Keratinocyte (primary cell): ENCODE results near the gene CERS1. TPM values are rescaled to one million over a fixed set of nuclear protein-coding genes. Genes with fewer than 3 reads are reported as not detected.

Experiments used
- DNase-seq: peaks from one replicate; pipeline ENCODE4 v3.0.0-alpha.2; 2011; ENCODE audit warnings: low read depth, missing footprints, low spot score
- FAIRE-seq: peaks from 2 replicates; lab custom pipeline; 2011; peaks lifted over from hg19 to GRCh38; lab: Jason Lieb, UNC
- H2AFZ ChIP-seq: 2 replicates; pipeline ENCODE4 v1.6.0; 2012; ENCODE audit warnings: low read length, control low read depth, inconsistent platforms; ENCODE audit not compliant: control insufficient read depth
- H3K27ac ChIP-seq: 2 replicates; pipeline ENCODE4 v1.5.1; 2011; ENCODE audit warnings: low read length; ENCODE audit not compliant: control insufficient read depth, insufficient read depth
- H3K27me3 ChIP-seq: 3 replicates; pipeline ENCODE4 v1.6.0; 2011; ENCODE audit warnings: low read length; ENCODE audit not compliant: control insufficient read depth, insufficient read depth; ENCODE audit errors: extremely low read depth
- H3K36me3 ChIP-seq, 2 experiments: 2 replicates in 1 of 2; 3 replicates in 1 of 2; pipeline ENCODE4 v1.5.1; 2011; ENCODE audit warnings: low read length in 2 of 2, mild to moderate bottlenecking in 1 of 2; ENCODE audit not compliant: control insufficient read depth in 2 of 2, insufficient read depth in 2 of 2; ENCODE audit errors: extremely low read depth in 1 of 2
- H3K4me1 ChIP-seq: 3 replicates; pipeline ENCODE4 v1.5.1; 2011; ENCODE audit warnings: low read length; ENCODE audit not compliant: control insufficient read depth, insufficient read depth; ENCODE audit errors: extremely low read depth
- H3K4me2 ChIP-seq: 3 replicates; pipeline ENCODE4 v1.6.0; 2011; ENCODE audit warnings: low read depth, low read length; ENCODE audit not compliant: control insufficient read depth, insufficient read depth; ENCODE audit errors: extremely low read depth
- H3K4me3 ChIP-seq, 3 experiments: fragments of 200-600 bp in 1 of 3; sonication (generic) in 1 of 3; 2 replicates in 2 of 3; 3 replicates in 1 of 3; pipeline ENCODE4 v1.5.1; 2011 to 2016; ENCODE audit warnings: low read length in 3 of 3, mild to moderate bottlenecking in 3 of 3, control low read depth in 2 of 3, inconsistent platforms in 1 of 3, low read depth in 1 of 3, mixed read lengths in 1 of 3, mixed run types in 1 of 3, moderate library complexity in 1 of 3; ENCODE audit not compliant: control insufficient read depth in 2 of 3, insufficient read depth in 2 of 3; ENCODE audit errors: extremely low read depth in 1 of 3
- H3K79me2 ChIP-seq: 2 replicates; pipeline ENCODE4 v1.6.0; 2012; ENCODE audit warnings: low read length; ENCODE audit not compliant: control insufficient read depth, insufficient read depth
- H3K9ac ChIP-seq: 3 replicates; pipeline ENCODE4 v1.6.0; 2011; ENCODE audit warnings: low read length; ENCODE audit not compliant: control insufficient read depth, insufficient read depth; ENCODE audit errors: extremely low read depth
- H3K9me1 ChIP-seq: 3 replicates; pipeline ENCODE4 v1.6.0; 2011; ENCODE audit warnings: low read length; ENCODE audit not compliant: control insufficient read depth, insufficient read depth; ENCODE audit errors: extremely low read depth
- H3K9me3 ChIP-seq: 2 replicates; pipeline ENCODE4 v1.5.1; 2012; ENCODE audit warnings: low read depth, low read length; ENCODE audit not compliant: control insufficient read depth
- H4K20me1 ChIP-seq: 3 replicates; pipeline ENCODE4 v1.6.0; 2011; ENCODE audit warnings: low read length; ENCODE audit not compliant: control insufficient read depth, insufficient read depth; ENCODE audit errors: extremely low read depth
- CTCF ChIP-seq, 3 experiments: IDR thresholded peaks in 1 of 3; conservative IDR thresholded peaks in 1 of 3; optimal IDR thresholded peaks in 1 of 3; 2 replicates in 2 of 3; 3 replicates in 1 of 3; pipeline versions ENCODE3 to v1.5.1; 2011; ENCODE audit warnings: low read length in 3 of 3, mild to moderate bottlenecking in 3 of 3, moderate library complexity in 2 of 3, control low read depth in 1 of 3, inconsistent platforms in 1 of 3; ENCODE audit not compliant: insufficient read depth in 2 of 3; ENCODE audit errors: extremely low read depth in 1 of 3
- EZH2 ChIP-seq: IDR thresholded peaks from one replicate; pipeline ENCODE4 v1.6.1; 2012; ENCODE audit warnings: inconsistent platforms, mild to moderate bottlenecking, low read length, moderate library complexity
- dilution Hi-C: fragments of 300-500 bp; cut with MboI; formaldehyde crosslinking; loops from one replicate; pipeline ENCODE4 v1.7.0; 2020; ENCODE audit warnings: low sequenced_read_pairs; ENCODE audit not compliant: extremely low pct_ligation_motif_present
- polyA plus RNA-seq, 5 experiments: library from polyadenylated mRNA; depleted of rRNA in 3 of 5; stranded (reverse) in 3 of 5; stranded (forward) in 1 of 5; unstranded in 1 of 5; fragments of >200 nt; gene quantifications; 1 replicate in 1 of 5; 2 replicates in 3 of 5; 3 replicates in 1 of 5; pipeline versions ENCODE4 v1.2.1 to v1.2.3, GENCODE V29; 2011 to 2012; ENCODE audit warnings: missing spikeins in 2 of 5, low read depth in 1 of 5, low replicate concordance in 1 of 5

The CERS1 gene
- polyA plus RNA-seq, 1 donor (not counting 4 experiments of a cell fraction or from before 2014, with no cell fraction given): 0.09 TPM

GRCh38 chr19:18901491-18901890 lies 5.5 kb upstream of the CERS1 start:
- Histone ChIP-seq H3K4me1 (no peaks in the 10 kb centered on the region), H4K20me1 (no peaks in the 10 kb centered on the region), H3K36me3 (peaks cover 12 to 26% of the 10 kb centered on the region in 2 experiments), H3K9me1 (no peaks in the 10 kb centered on the region), H3K79me2 (no peaks in the 10 kb centered on the region), H3K9ac (no peak overlapping the region), H3K9me3 (no peaks in the 10 kb centered on the region), H2AFZ (no peak overlapping the region), H3K27ac (no peak overlapping the region), H3K27me3 (peaks cover 11% of the 10 kb centered on the region), H3K4me3 (no peak overlapping the region), H3K4me2 (no peak overlapping the region)
- TF ChIP-seq CTCF (optimal IDR thresholded peaks at IDR 0.05 in 1 of 3, IDR thresholded peaks at IDR 0.05 in 1 of 3, conservative IDR thresholded peaks at IDR 0.05 in 1 of 3; ENCODE audit: extremely low read depth in 1 of 3, insufficient read depth in 2 of 3, low read length in 3 of 3): no peak
- no peak for TF ChIP-seq EZH2
- dilution Hi-C loops: no loop called here
- FAIRE-seq (no peak), DNase-seq (no peak)

- Histone ChIP-seq H3K9me3 (no peaks in the 10 kb centered on the region), H3K9me1 (no peaks in the 10 kb centered on the region), H3K4me1 (no peaks in the 10 kb centered on the region), H3K27ac (no peak overlapping the region), H3K27me3 (peaks cover 12% of the 10 kb centered on the region), H3K36me3 (peaks cover 7 to 21% of the 10 kb centered on the region in 2 experiments), H2AFZ (no peak overlapping the region), H3K9ac (no peak overlapping the region), H3K4me2 (no peak overlapping the region), H3K79me2 (no peaks in the 10 kb centered on the region), H4K20me1 (no peaks in the 10 kb centered on the region), H3K4me3 (no peak overlapping the region)
- FAIRE-seq (no peak), DNase-seq (no peak)
- TF ChIP-seq CTCF (optimal IDR thresholded peaks at IDR 0.05 in 1 of 3, IDR thresholded peaks at IDR 0.05 in 1 of 3, conservative IDR thresholded peaks at IDR 0.05 in 1 of 3; ENCODE audit: extremely low read depth in 1 of 3, insufficient read depth in 2 of 3, low read length in 3 of 3): no peak
- TF ChIP-seq EZH2: no peak
- dilution Hi-C loops: no loop called here
Observed at GRCh38 chr19:18900700-18901481, 4.9 kb upstream of the CERS1 start.
